ENCODE measurements around the gene FBXW8. TPM values are rescaled to one million over a fixed set of nuclear protein-coding genes. Genes with fewer than 3 reads are reported as not detected.

The FBXW8 gene
- polyA plus RNA-seq, 2 of the 4 experiments (the other 2 are of a cell fraction) = 9.8 to 15.7 TPM

DNA sequence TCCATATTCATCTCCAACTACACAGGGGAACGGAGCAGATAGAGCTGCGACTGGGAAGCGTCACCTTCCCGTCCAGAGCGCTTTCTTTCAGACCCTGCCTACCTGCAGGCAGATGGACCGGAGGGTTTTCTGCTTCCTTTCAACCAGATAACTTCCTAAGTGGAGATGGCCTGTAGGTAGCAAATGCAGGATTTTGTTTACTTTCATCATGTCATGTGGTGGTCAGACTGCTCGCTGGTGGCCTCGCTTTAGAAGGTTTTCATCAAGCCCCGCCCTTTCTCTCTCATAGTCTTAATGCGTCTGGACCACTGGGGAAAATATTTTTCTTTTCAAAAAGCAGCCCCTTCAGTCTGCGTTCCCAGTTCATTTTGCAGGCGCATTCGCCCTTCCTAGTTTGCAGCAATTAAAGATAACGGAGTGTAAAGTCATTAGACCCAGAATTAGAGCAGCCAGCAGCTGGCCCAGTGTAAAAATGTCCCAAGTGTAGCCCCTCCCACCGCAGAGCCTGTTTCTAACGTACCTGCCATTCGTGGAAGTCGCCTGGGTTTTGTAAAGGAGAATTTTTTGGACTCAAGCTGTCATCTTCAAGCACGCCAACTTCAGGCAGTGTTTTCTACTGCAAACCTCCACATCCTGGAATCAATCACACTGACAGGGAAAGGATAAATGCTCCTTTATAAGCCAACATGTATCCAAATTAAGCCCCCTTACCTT lies 119.6 kb downstream of the FBXW8 start:
- Histone ChIP-seq H3K9me3 (no peaks in the 10 kb centered on the region), H3K4me1 (peaks cover 10% of the 10 kb centered on the region), H3K4me2 (no peak overlapping the region), H3K27ac (no peak overlapping the region), H3K4me3 (no peak overlapping the region)
- no peak for TF ChIP-seq FOSL2 (IDR thresholded peaks at IDR 0.05)
- TF ChIP-seq FOSL2 (CRISPR knock-in tag; IDR thresholded peaks at IDR 0.05) = no peak
- no peak for TF ChIP-seq JUN (IDR thresholded peaks at IDR 0.05)
- TF ChIP-seq POLR2AphosphoS2 (conservative IDR thresholded peaks at IDR 0.05; ENCODE audit: low read length) = no peak
- TF ChIP-seq RARB (CRISPR knock-in tag; IDR thresholded peaks at IDR 0.05) = no peak
- no peak for TF ChIP-seq RCOR1 (IDR thresholded peaks at IDR 0.05; ENCODE audit: low read depth, low read length)
- no peak for TF ChIP-seq ZSCAN20 (CRISPR knock-in tag; IDR thresholded peaks at IDR 0.05)
- TF ChIP-seq CBX2 (IDR thresholded peaks at IDR 0.05; ENCODE audit: borderline replicate concordance, low read depth) = no peak
- no peak for TF ChIP-seq ZNF302 (CRISPR knock-in tag; IDR thresholded peaks at IDR 0.05)
- TF ChIP-seq RNF2 (IDR thresholded peaks at IDR 0.05; ENCODE audit: borderline replicate concordance, low read depth) = no peak
- TF ChIP-seq, protein P1, sequence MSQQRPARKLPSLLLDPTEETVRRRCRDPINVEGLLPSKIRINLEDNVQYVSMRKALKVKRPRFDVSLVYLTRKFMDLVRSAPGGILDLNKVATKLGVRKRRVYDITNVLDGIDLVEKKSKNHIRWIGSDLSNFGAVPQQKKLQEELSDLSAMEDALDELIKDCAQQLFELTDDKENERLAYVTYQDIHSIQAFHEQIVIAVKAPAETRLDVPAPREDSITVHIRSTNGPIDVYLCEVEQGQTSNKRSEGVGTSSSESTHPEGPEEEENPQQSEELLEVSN (IDR thresholded peaks at IDR 0.05; ENCODE audit: borderline replicate concordance, low read depth) = no peak
- TF ChIP-seq JUNB (IDR thresholded peaks at IDR 0.05) = no peak
- no peak for ATAC-seq
- POLR2A ChIA-PET = no interaction called here
- no peak for DNase-seq (ENCODE audit: low read depth in 1 of 2, low spot score in 1 of 2)
- CTCF ChIA-PET = interaction anchor here (1.0 kb wide), 1 partner anchor 9 kb away, joined by 3 read pairs; no protein-coding TSS in a partner anchor
- FAIRE-seq = no peak
- WGBS (ENCODE audit: missing lambda C conversion rate) = 91% methylated on average over 19 of the region's 19 CpGs

DNA sequence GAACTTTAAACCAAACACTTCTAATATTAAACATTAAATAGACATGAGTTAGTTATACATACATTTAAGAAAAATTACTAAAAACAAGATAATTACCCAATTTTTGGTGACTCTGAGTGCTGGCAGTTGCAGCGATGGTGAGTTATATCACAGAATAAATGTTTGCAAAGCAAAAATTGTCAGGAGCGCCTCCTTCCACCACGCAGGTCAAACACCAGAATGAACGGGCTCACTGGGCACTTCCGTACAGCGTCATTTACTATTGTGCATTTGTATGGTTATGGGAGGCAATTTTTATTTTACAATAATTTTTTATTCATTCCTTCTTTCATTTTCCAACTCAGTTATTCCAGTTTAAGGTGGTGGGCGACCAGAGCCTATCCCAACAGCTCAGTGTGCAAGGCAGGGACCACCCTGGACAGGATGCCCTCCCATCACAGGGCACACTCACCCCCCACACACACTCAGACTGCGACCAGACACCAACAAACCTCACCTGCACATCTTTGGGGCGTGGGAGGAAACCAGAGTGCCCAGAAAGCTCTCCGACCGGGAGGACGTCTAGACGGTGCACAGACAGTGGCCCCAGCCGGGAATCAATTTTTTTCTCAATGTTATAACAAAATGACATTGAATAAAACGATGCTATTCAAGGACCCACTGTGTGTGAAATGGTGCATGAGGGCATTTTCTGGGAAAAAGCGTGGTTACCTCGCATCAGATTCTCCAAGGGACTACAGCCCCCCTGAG lies 121.3 kb downstream of the FBXW8 start:
- ATAC-seq (no peak), FAIRE-seq (no peak), DNase-seq (ENCODE audit: low read depth in 1 of 2, low spot score in 1 of 2) (no peak)
- 89% methylated on average over 17 of the region's 17 CpGs for WGBS (ENCODE audit: missing lambda C conversion rate)
- POLR2A ChIA-PET = no interaction called here
- H3K4me1 ChIP-seq = no peaks in the 10 kb centered on the region
- no peaks in the 10 kb centered on the region for H3K9me3 ChIP-seq
- H3K27ac ChIP-seq = no peak overlapping the region
- no peak overlapping the region for H3K4me3 ChIP-seq
- no peak overlapping the region for H3K4me2 ChIP-seq
- CTCF ChIA-PET = interaction anchor here (0.9 to 1.3 kb wide), 2 partner anchors 15 to 87 kb away, joined by 3 read pairs; no protein-coding TSS in a partner anchor
- TF ChIP-seq CEBPB (IDR thresholded peaks at IDR 0.05) (no peak), FOSB (CRISPR knock-in tag; IDR thresholded peaks at IDR 0.05) (no peak), BHLHE40 (IDR thresholded peaks at IDR 0.05; ENCODE audit: low read depth, low read length) (no peak), GATA3 (IDR thresholded peaks at IDR 0.05; ENCODE audit: borderline replicate concordance) (no peak), POLR2AphosphoS2 (conservative IDR thresholded peaks at IDR 0.05; ENCODE audit: low read length) (no peak), EP300 (IDR thresholded peaks at IDR 0.05) (no peak), JUN (IDR thresholded peaks at IDR 0.05) (no peak), RFX5 (IDR thresholded peaks at IDR 0.05) (no peak), HDAC2 (IDR thresholded peaks at IDR 0.05) (no peak), SMC3 (IDR thresholded peaks at IDR 0.05) (no peak), CHD2 (IDR thresholded peaks at IDR 0.05; ENCODE audit: low read length, partially characterized antibody) (no peak), RCOR1 (IDR thresholded peaks at IDR 0.05; ENCODE audit: low read depth, low read length) (no peak)
- TF ChIP-seq, protein P2, sequence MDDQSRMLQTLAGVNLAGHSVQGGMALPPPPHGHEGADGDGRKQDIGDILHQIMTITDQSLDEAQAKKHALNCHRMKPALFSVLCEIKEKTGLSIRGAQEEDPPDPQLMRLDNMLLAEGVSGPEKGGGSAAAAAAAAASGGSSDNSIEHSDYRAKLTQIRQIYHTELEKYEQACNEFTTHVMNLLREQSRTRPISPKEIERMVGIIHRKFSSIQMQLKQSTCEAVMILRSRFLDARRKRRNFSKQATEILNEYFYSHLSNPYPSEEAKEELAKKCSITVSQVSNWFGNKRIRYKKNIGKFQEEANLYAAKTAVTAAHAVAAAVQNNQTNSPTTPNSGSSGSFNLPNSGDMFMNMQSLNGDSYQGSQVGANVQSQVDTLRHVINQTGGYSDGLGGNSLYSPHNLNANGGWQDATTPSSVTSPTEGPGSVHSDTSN (IDR thresholded peaks at IDR 0.05) = no peak
- TF ChIP-seq, protein P3, sequence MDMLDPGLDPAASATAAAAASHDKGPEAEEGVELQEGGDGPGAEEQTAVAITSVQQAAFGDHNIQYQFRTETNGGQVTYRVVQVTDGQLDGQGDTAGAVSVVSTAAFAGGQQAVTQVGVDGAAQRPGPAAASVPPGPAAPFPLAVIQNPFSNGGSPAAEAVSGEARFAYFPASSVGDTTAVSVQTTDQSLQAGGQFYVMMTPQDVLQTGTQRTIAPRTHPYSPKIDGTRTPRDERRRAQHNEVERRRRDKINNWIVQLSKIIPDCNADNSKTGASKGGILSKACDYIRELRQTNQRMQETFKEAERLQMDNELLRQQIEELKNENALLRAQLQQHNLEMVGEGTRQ (IDR thresholded peaks at IDR 0.05) = no peak
- TF ChIP-seq, protein P4, sequence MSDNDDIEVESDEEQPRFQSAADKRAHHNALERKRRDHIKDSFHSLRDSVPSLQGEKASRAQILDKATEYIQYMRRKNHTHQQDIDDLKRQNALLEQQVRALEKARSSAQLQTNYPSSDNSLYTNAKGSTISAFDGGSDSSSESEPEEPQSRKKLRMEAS (IDR thresholded peaks at IDR 0.05) = no peak
